SH-SY5Y (cell line): Measurements from ENCODE around the gene TMEM115.

Source experiments
- GATA2 ChIP-seq: IDR thresholded peaks from 2 replicates; pipeline ENCODE4 v1.6.1; 2011; ENCODE audit warnings: mild to moderate bottlenecking, low read depth, low read length
- GATA3 ChIP-seq: IDR thresholded peaks from 2 replicates; pipeline ENCODE4 v1.6.1; 2011; ENCODE audit warnings: low read depth, mild to moderate bottlenecking, low read length, moderate library complexity

GRCh38 chr3:50395070-50395860 lies 35.9 kb upstream of the TMEM115 start:
- no peak for TF ChIP-seq GATA3
- no peak for TF ChIP-seq GATA2
